CD14-positive monocyte (primary cell): ENCODE data around the gene RPL7L1. TPM values are rescaled to one million over a fixed set of nuclear protein-coding genes. Genes with fewer than 3 reads are reported as not detected.
A peak's percentile ranks its signal among the peaks of the same experiment; 100 is the strongest.
"Not testable (repeated sequence)": the region's sequence is repeated elsewhere in the genome, so short reads cannot be mapped to it uniquely, and the experiment has no call there.

Experiments
- DNase-seq, 3 donors: peaks; one replicate each; pipeline ENCODE4 v3.0.0-alpha.2; 2011 to 2022
- H2AFZ ChIP-seq: 2 replicates; pipeline ENCODE4 v1.6.0; 2012; ENCODE audit warnings: mild to moderate bottlenecking, low read depth, low read length, inconsistent platforms; ENCODE audit not compliant: insufficient read depth, poor library complexity, severe bottlenecking
- H3K27ac ChIP-seq, 2 donors: 1 replicate in 1 of 2; 2 replicates in 1 of 2; pipeline ENCODE4 v1.5.1; 2012 to 2013; ENCODE audit warnings: low read length in 2 of 2, control low read depth in 1 of 2, inconsistent platforms in 1 of 2, low read depth in 1 of 2, mild to moderate bottlenecking in 1 of 2
- H3K27me3 ChIP-seq, 2 donors: one replicate each; pipeline versions ENCODE4 v1.6.0 to v1.6.1; 2011 to 2013; ENCODE audit warnings: low read length in 2 of 2; ENCODE audit not compliant: control insufficient read depth in 2 of 2, insufficient read depth in 2 of 2
- H3K36me3 ChIP-seq, 2 donors: replicated peaks in 1 of 2; 1 replicate in 1 of 2; 2 replicates in 1 of 2; pipeline versions ENCODE4 v1.5.1 to v1.6.1; 2012 to 2013; ENCODE audit warnings: low read length in 2 of 2, control low read depth in 1 of 2, inconsistent platforms in 1 of 2, mild to moderate bottlenecking in 1 of 2; ENCODE audit not compliant: insufficient read depth in 2 of 2, control insufficient read depth in 1 of 2
- H3K4me1 ChIP-seq, 2 donors: 1 replicate in 1 of 2; 2 replicates in 1 of 2; pipeline versions ENCODE4 v1.5.1 to v1.6.1; 2012 to 2013; ENCODE audit warnings: low read length in 2 of 2, control low read depth in 1 of 2, inconsistent platforms in 1 of 2, mild to moderate bottlenecking in 1 of 2, moderate library complexity in 1 of 2; ENCODE audit not compliant: insufficient read depth in 2 of 2, control insufficient read depth in 1 of 2
- H3K4me2 ChIP-seq: replicated peaks from 2 replicates; pipeline ENCODE3; 2012; ENCODE audit warnings: low read length, moderate library complexity, mild to moderate bottlenecking; ENCODE audit not compliant: poor library complexity, severe bottlenecking; ENCODE audit errors: extremely low read depth
- H3K4me3 ChIP-seq, 3 experiments: fragments of 200-600 bp in 1 of 3; sonication (generic) in 1 of 3; replicated peaks in 1 of 3; 1 replicate in 2 of 3; 2 replicates in 1 of 3; pipeline ENCODE4 v1.5.1; 2011 to 2013; ENCODE audit warnings: low read length in 3 of 3, mild to moderate bottlenecking in 3 of 3, control low read depth in 2 of 3, low read depth in 2 of 3, inconsistent platforms in 1 of 3, moderate library complexity in 1 of 3
- H3K79me2 ChIP-seq: 2 replicates; pipeline ENCODE4 v1.6.0; 2012; ENCODE audit warnings: mild to moderate bottlenecking, control low read depth, inconsistent platforms, low read length, moderate library complexity; ENCODE audit not compliant: insufficient read depth
- H3K9ac ChIP-seq: 2 replicates; pipeline ENCODE4 v1.6.0; 2017; ENCODE audit warnings: low read length, mild to moderate bottlenecking; ENCODE audit not compliant: insufficient read depth, poor library complexity, severe bottlenecking
- H3K9me3 ChIP-seq, 2 donors: replicated peaks in 1 of 2; 1 replicate in 1 of 2; 2 replicates in 1 of 2; pipeline versions ENCODE4 v1.5.1 to v1.6.1; 2012 to 2013; ENCODE audit warnings: low read length in 2 of 2, control low read depth in 1 of 2; ENCODE audit not compliant: control insufficient read depth in 1 of 2, insufficient read depth in 1 of 2
- H4K20me1 ChIP-seq: 2 replicates; pipeline ENCODE4 v1.6.0; 2012; ENCODE audit warnings: mild to moderate bottlenecking, low read length, control low read depth, moderate library complexity; ENCODE audit not compliant: insufficient read depth
- H3K27ac Mint-ChIP-seq, 7 donors: one replicate each; pipeline ENCODE4 v1.8.0; 2020; ENCODE audit warnings: mild to moderate bottlenecking in 7 of 7, mixed read lengths in 7 of 7, moderate library complexity in 6 of 7, inconsistent platforms in 2 of 7
- H3K27me3 Mint-ChIP-seq, 3 donors: one replicate each; pipeline ENCODE4 v1.8.0; 2021 to 2022; ENCODE audit warnings: low read depth in 3 of 3, mild to moderate bottlenecking in 3 of 3, mixed read lengths in 3 of 3, moderate library complexity in 3 of 3, inconsistent platforms in 1 of 3
- H3K36me3 Mint-ChIP-seq, 2 donors: one replicate each; pipeline ENCODE4 v1.8.0; 2020; ENCODE audit warnings: mixed read lengths in 2 of 2, inconsistent platforms in 1 of 2, mild to moderate bottlenecking in 1 of 2
- H3K4me1 Mint-ChIP-seq: one replicate; pipeline ENCODE4 v1.8.0; 2020; ENCODE audit warnings: mild to moderate bottlenecking, mixed read lengths
- H3K4me3 Mint-ChIP-seq, 2 donors: one replicate each; pipeline ENCODE4 v1.8.0; 2020; ENCODE audit warnings: mild to moderate bottlenecking in 2 of 2, mixed read lengths in 2 of 2, moderate library complexity in 1 of 2
- H3K9me3 Mint-ChIP-seq, 7 donors: one replicate each; pipeline ENCODE4 v1.8.0; 2020 to 2022; ENCODE audit warnings: mixed read lengths in 7 of 7, mild to moderate bottlenecking in 6 of 7, moderate library complexity in 6 of 7, inconsistent platforms in 2 of 7
- WGBS: methylation state at CpG from one replicate; pipeline ENCODE4 v1.1.5; 2013; ENCODE audit warnings: missing lambda C conversion rate; ENCODE audit not compliant: insufficient coverage; 5-methylcytosine and 5-hydroxymethylcytosine counted together
- intact Hi-C, 2 donors: fragments of 100-400 bp; cut with micrococcal nuclease; formaldehyde crosslinking; loops; one replicate each; pipeline versions ENCODE4 v1.15.0 to v1.15.1; 2023
- polyA plus RNA-seq, 3 donors: library from polyadenylated mRNA; depleted of rRNA in 1 of 3; unstranded in 2 of 3; stranded (reverse) in 1 of 3; fragments of 300-500 nt in 2 of 3; fragments of >200 nt in 1 of 3; fragmentation: Illumina TruSeq in 2 of 3; gene quantifications; 1 replicate in 2 of 3; 2 replicates in 1 of 3; pipeline ENCODE4 v1.2.3, GENCODE V29; 2012 to 2021
- TF ChIP-seq, protein P1 (sequence below): fragments of 200-600 bp; IDR thresholded peaks from one replicate; pipeline ENCODE4 v1.8.0; 2022; ENCODE audit warnings: antibody characterized with exemption, mild to moderate bottlenecking

RPL7L1 gene
- polyA plus RNA-seq, 3 donors, result 7.6 to 35.5 (median 29.7) TPM

DNA sequence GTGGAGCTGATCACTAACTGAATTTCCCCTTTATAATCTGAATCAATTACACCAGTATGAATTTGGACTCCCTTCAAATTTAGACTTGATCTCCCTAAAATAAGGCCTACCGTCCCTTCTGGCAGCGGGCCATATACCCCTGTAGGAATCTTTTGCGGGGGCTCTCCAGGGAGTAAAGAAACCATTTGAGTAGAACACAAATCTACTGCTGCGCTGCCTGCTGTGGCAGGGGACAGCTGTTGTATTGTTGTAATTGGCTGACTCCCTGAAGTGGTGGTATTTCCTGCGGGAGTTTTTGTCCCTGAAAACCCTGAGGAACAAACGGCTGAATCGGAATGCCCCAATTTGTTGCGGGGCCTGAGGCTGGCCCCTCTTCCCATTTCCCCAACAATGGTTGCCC, 20.5 kb downstream of the RPL7L1 start:
- H3K4me3 Mint-ChIP-seq, result no peak overlapping the region
- Histone ChIP-seq H3K9ac (no peak overlapping the region), H3K27me3 (no peaks in the 10 kb centered on the region), H3K4me1 (peaks cover 0 to 14% of the 10 kb centered on the region in 2 donors), H3K4me2 (no peak overlapping the region), H2AFZ (no peak overlapping the region), H3K36me3 (no peaks in the 10 kb centered on the region), H3K9me3 (no peaks in the 10 kb centered on the region), H3K27ac (no peak overlapping the region), H3K79me2 (no peaks in the 10 kb centered on the region), H4K20me1 (no peaks in the 10 kb centered on the region), H3K4me3 (no peak overlapping the region)
- DNase-seq, result no peak
- no peak overlapping the region for H3K27ac Mint-ChIP-seq
- intact Hi-C loops, result loop anchor here (2.0 to 10.0 kb wide), 7 partner anchors 37 to 243 kb away; partner anchors contain the start of genes KLHDC3 (in 1 of the 2), MEA1 (in 1 of the 2) and TBCC (in 1 of the 2)
- H3K36me3 Mint-ChIP-seq, result no peaks in the 10 kb centered on the region
- 100% methylated on average over 2 of the region's 8 CpGs for WGBS
- H3K9me3 Mint-ChIP-seq, result no peaks in the 10 kb centered on the region
- TF ChIP-seq, protein P1, sequence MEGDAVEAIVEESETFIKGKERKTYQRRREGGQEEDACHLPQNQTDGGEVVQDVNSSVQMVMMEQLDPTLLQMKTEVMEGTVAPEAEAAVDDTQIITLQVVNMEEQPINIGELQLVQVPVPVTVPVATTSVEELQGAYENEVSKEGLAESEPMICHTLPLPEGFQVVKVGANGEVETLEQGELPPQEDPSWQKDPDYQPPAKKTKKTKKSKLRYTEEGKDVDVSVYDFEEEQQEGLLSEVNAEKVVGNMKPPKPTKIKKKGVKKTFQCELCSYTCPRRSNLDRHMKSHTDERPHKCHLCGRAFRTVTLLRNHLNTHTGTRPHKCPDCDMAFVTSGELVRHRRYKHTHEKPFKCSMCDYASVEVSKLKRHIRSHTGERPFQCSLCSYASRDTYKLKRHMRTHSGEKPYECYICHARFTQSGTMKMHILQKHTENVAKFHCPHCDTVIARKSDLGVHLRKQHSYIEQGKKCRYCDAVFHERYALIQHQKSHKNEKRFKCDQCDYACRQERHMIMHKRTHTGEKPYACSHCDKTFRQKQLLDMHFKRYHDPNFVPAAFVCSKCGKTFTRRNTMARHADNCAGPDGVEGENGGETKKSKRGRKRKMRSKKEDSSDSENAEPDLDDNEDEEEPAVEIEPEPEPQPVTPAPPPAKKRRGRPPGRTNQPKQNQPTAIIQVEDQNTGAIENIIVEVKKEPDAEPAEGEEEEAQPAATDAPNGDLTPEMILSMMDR, result no peak
- H3K4me1 Mint-ChIP-seq, result peaks cover 21% of the 10 kb centered on the region
- H3K27me3 Mint-ChIP-seq, result peaks cover 0 to 1% (median 0%) of the 10 kb centered on the region in 3 donors

DNA sequence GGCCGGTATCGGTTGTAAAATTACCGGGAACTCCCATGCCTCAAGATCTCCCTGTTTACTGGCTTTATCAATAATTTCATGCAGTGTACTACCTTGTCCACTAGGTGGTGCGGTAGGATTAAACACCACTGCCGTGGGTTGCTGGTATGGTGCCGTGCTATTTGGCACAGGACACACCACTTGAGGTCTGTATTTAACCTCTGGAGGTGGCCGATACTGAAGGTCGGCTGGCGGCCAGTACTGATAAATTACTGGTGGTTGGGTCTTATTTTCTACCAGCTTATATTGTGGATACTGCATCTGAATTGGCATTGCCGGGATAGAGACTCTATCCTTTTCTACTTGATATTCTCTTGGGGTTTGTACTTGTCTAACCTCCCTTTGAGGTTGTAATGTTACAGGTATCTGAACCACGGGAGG, 22.1 kb downstream of the RPL7L1 start:
- Histone ChIP-seq H3K4me3 (no peak overlapping the region), H4K20me1 (no peaks in the 10 kb centered on the region), H3K9me3 (no peaks in the 10 kb centered on the region), H3K79me2 (no peaks in the 10 kb centered on the region), H2AFZ (no peak overlapping the region), H3K36me3 (no peaks in the 10 kb centered on the region), H3K27ac (no peak overlapping the region), H3K27me3 (no peaks in the 10 kb centered on the region), H3K9ac (no peak overlapping the region), H3K4me2 (no peak overlapping the region), H3K4me1 (peaks cover 0 to 14% of the 10 kb centered on the region in 2 donors)
- H3K4me1 Mint-ChIP-seq, result peaks cover 21% of the 10 kb centered on the region
- TF ChIP-seq, protein P1, result peak; percentile 81
- H3K27ac Mint-ChIP-seq, result no peak overlapping the region
- H3K9me3 Mint-ChIP-seq, result no peaks in the 10 kb centered on the region
- intact Hi-C loops, result loop anchor here (2.0 to 10.0 kb wide), 5 partner anchors 36 to 241 kb away; partner anchors contain the start of genes KLHDC3 (in 1 of the 2) and MEA1 (in 1 of the 2)
- peaks cover 0 to 1% (median 0%) of the 10 kb centered on the region in 3 donors for H3K27me3 Mint-ChIP-seq
- peak; percentile 72 to 87 (median 82) for DNase-seq
- 0% methylated on average over 3 of the region's 11 CpGs for WGBS
- no peaks in the 10 kb centered on the region for H3K36me3 Mint-ChIP-seq
- peak overlapping the region in 1 of 2 donors; percentile 35 for H3K4me3 Mint-ChIP-seq

DNA sequence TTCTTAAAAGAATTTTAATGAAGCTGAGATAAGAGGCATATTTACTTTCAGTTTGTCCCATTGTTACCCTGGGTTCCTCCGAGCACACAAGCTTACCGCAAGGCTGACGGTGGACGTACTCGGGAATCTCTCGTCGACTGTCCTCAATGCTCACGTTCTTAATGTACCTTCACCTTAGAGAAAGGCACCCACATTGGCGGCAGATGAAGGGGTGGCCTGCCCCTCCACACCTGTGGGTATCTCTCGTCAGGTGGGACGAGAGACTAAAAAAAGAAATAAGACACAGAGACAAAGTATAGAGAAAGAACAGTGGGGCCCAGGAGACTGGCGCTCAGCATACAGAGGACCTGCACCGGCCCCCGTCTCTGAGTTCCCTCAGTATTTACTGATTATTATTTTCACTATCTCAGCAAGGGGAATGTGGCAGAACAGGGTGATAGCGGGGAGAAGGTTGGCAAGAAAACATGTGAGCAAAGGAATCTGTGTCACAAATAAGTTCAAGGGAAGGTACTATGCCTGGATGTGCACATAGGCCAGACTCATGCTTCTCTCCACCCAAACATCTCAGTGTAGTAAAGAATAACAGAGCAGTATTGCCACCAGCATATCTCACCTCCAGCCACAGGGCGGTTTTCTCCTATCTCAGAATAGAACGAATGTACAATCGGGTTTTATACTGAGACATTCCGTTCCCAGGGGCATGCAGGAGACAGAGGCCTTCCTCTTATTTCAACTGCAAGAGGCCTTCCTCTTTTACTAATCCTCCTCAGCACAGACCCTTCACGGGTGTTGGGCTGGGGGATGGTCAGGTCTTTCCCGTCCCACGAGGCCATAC, 23.2 kb downstream of the RPL7L1 start:
- H3K9me3 ChIP-seq, H3K36me3 Mint-ChIP-seq, H3K9me3 Mint-ChIP-seq, H3K36me3 ChIP-seq, H3K27me3 ChIP-seq, H3K4me3 Mint-ChIP-seq, H3K79me2 ChIP-seq, H3K27ac ChIP-seq, H3K4me3 ChIP-seq, H4K20me1 ChIP-seq, DNase-seq, H3K9ac ChIP-seq, H3K4me2 ChIP-seq, H3K27me3 Mint-ChIP-seq: not testable (repeated sequence)
- WGBS, result 64% methylated on average over 10 of the region's 22 CpGs
- peak overlapping the region; percentile 46 for H2AFZ ChIP-seq
- H3K4me1 Mint-ChIP-seq, result peaks cover 21% of the 10 kb centered on the region
- H3K4me1 ChIP-seq, result peaks cover 0 to 14% of the 10 kb centered on the region in 2 donors
- intact Hi-C loops, result loop anchor here (5.0 to 10.0 kb wide), 4 partner anchors 35 to 240 kb away; partner anchors contain the start of genes KLHDC3 (in 1 of the 2) and MEA1 (in 1 of the 2)
- peak overlapping the region in 3 of 7 donors; percentile 25 to 43 (median 35) for H3K27ac Mint-ChIP-seq
